ENCODE data around the gene KSR2.
"Not testable (repeated sequence)": the region's sequence is repeated elsewhere in the genome, so short reads cannot be mapped to it uniquely, and the experiment has no call there.

Gene KSR2

DNA sequence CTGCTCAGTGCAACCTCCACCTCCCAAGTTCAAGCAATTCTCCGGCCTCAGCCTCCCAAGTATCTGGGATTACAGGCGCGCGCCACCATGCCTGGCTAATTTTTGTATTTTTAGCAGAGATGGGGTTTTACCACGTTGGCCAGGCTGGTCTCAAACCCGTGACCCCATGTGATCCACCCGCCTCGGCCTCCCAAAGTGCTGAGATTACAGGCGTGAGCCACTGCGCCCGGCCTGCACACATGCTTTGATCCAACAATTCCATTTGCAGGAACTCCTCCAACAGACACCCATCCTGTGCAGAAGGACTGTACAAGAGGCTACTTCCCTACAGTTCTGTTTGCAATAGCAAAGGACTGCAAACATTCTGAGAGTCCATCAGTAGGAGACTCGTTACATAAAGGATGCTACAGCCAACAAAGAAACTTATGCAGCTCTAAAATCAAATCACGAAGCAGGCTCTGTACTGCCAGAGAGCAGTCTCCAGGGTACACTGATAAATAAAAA lies 108.0 kb downstream of the KSR2 start:
- not testable (repeated sequence) for DNase-seq (ENCODE audit: extremely low read depth in 1 of 2, low read depth in 1 of 2)

DNA sequence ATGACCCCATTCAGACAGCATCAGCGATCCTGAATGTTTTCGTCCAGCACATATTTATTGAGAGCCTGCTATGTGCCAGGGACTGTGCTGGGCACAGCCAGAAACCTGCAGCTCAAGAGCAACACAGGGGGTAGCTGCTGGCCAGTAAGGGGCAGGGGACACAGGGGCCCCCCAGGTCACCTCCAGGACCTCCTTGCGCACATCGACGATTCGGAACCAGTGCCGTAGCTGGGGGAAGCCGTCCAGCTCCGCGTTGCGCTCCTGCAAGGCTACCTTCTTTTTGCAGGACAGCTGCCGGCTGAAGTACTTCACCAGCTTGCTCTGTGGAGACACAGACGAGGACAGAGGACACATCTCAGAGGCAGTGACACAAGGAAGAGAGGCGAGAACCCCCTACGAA lies 108.7 kb downstream of the KSR2 start:
- no peak for DNase-seq (ENCODE audit: extremely low read depth in 1 of 2, low read depth in 1 of 2)

DNA sequence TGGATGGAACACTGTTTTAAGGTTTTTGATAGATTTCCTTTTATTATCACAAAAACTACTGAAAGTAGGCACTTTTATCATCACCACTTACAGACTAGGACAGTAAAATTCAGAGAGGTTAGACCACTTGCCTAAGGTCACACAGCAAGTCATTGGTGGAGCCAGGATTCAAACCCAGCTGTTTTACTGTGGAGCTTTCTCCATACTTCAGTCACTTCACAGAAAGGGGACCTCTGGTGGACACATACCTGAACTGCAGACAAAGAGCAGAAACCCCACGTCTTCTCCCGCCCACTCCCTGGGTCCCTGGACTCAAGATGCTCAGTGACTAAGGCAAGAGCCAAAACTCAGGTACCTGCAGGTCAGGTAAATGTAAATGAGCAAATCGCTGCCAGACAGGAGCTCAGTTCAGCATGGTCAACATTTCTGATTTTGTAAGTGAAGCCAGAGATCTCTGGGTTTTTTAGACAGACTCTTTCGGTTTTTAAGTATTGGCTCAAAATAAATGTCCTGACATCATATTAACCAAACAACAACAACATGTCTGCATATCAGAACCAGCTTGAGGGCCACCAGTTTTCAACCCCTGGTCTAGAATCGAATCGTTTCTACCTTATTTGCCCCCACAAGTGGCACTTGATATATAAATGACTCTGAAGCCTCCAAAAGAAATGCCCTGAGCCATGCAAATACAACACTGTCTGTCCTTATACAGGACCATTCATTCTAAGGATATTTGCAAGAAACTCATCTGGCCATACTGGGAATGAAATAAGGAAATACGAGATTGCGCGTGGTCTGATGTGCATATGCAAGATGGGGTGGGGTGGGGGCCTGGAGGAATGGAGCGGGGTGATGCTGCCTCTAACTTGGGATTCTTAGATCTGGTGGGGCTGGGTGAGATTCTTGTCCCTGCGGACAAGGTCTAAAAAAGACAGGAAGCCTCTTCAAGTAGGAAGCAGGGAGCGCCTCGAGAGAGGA lies 110.9 kb downstream of the KSR2 start:
- DNase-seq (ENCODE audit: extremely low read depth in 1 of 2, low read depth in 1 of 2): peak; percentile 9 to 35

DNA sequence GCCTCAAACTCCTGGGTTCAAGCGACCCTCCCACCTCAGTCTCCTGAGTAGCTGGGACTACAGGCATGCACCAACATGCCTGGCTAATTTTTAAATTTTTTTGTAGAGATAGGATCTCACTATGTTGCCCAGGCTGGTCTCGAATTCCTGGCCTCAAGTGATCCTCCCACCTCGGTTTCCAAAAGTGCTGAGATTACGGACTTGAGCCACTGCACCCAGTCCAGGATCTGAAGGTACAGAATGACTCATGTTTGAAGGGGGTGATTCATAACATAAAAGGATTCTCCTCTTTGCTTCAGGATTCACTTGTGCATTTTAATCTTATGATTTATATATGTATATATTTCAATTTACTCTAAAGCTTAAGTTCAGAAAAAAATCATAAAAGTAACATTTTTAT lies 111.7 kb downstream of the KSR2 start:
- not testable (repeated sequence) for DNase-seq (ENCODE audit: extremely low read depth in 1 of 2, low read depth in 1 of 2)

DNA sequence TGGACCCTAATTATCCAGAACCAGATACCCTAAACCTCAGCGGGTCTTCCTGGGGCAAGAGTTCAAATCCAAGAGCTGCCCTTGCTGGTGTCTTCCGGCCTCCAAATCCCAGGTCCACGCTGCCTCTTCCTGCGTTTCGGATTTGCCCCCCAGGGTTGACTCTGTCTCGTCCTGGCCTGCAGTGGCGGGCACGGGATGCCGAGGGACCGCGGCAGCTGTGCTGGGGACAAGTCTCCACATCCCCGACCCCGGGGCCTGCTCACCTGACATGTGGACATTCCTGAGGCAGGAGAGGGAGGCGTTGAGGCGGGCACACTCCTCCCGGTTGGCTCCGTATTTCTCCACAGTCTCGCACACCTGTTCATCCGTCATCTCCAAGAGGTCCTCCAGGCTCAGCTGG lies 113.6 kb downstream of the KSR2 start:
- DNase-seq (ENCODE audit: extremely low read depth in 1 of 2, low read depth in 1 of 2): no peak

DNA sequence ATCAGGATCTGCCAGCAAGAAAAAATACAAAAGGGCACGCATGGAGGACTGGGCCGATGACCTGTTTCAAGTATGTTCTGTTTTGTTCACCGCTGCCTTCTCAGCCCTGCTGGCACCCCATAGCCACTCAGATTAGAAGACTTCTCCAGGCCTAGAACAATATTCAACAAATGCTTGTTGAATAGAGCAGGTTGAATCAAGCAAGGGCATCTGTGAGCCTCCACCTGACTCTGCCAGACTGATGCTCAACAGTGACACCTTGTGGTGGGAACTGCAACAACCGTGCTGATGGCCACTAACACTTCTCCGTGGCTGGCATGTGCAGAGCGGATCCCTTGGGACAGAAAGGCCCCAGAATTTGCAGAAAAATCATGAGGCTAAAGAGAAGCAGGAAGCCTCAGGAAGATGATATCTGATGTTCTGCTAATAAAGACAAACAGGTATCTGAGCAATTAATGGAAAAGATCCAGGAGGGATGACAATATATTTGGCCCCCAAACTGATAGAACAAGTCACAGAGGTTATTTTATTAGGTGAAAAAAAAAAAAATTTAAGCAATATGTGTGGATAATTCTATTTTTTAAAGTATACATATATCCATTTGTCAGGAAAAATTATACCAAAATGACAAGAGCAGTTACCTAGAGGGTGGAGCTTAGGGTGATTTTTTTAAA lies 114.3 kb downstream of the KSR2 start:
- peak; percentile 13 to 20 for DNase-seq (ENCODE audit: extremely low read depth in 1 of 2, low read depth in 1 of 2)

DNA sequence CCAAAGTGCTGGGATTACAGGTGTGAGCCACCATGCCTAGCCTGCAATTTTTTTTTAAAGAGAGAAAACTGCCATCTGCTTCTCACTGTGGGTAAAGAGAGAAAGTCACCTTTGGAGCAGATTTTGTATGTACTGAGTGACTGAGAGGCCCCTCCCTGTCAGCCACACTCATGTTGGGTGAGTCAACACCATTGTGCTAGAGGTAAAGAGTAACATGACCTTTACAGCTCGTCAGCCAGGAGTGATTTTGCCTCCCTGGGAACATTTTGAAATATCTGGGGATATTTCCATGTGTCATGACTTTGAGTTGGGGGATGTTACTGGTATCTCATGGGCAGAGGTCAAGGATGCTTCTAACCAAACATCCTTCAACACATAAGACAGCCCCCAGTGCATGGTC lies 115.2 kb downstream of the KSR2 start:
- DNase-seq (ENCODE audit: extremely low read depth in 1 of 2, low read depth in 1 of 2): no peak

DNA sequence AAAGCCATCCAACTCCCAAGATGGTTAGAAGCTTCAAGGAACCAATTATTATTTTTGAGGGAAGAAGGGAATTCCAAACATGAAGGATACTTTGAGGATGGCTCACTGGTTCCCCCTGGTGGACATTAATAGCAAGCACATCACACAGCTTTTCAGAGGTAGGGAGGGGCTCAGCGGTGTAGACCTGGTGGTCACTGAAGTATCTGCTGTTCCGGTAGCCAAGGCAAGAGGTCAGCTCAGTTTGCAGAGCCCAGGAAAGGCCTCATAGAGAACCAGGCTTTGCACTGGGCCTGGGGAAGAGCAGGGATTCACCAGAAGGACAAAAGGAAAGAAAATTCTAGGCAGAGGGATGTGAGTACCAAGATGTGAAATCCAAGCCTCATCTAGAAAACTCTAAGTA lies 118.7 kb downstream of the KSR2 start:
- no peak for DNase-seq (ENCODE audit: extremely low read depth in 1 of 2, low read depth in 1 of 2)

DNA sequence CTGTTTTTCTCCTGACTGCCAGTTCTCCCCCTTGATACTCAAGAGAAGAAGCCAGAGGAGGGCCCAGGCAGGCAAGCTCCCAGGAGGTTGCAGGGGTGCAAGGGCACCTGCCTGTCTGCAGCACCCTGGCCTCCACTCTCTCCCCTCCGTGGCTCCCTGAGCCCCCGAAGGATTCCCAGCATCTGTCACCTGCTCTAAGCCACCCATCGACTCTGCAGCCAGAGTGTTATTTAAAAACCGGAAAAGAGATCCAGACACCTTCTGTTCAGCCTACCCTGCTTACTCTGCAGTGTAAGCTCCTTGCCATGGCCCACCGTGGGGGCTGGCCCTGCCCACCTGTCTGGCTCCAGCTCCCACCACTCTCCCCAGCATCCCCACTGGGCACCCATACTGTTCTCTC lies 121.4 kb downstream of the KSR2 start:
- no peak for DNase-seq (ENCODE audit: extremely low read depth in 1 of 2, low read depth in 1 of 2)

DNA sequence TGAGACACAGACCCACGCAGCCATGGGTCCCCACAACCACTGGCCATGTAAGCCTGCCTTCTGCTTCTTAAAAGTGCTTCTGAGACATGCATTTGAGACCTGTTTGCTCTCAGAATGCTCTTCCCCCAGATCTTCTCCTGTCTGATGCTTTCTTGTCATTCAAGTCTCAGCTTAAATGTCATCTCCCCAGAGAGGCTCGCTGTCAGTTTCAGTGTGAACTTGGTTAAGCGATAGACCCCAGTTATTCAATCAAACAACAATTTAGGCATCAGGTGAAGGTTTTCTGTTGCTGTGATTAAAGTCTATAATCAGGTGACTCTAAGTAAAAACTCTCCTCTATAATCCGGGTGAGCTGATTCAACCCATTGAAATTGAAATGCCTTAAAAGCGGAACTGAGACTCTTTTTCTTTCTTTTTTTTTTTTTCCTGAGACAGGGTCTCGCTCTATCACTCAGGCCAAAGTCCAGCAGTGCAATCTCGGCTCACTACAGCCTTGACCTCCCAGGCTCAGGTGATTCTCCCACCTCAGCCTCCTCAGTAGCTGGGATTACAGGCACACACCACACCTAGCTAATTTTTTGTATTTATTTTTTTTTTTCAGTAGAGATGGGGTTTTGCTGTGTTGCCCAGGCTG lies 123.4 kb downstream of the KSR2 start:
- DNase-seq (ENCODE audit: extremely low read depth in 1 of 2, low read depth in 1 of 2): no peak

DNA sequence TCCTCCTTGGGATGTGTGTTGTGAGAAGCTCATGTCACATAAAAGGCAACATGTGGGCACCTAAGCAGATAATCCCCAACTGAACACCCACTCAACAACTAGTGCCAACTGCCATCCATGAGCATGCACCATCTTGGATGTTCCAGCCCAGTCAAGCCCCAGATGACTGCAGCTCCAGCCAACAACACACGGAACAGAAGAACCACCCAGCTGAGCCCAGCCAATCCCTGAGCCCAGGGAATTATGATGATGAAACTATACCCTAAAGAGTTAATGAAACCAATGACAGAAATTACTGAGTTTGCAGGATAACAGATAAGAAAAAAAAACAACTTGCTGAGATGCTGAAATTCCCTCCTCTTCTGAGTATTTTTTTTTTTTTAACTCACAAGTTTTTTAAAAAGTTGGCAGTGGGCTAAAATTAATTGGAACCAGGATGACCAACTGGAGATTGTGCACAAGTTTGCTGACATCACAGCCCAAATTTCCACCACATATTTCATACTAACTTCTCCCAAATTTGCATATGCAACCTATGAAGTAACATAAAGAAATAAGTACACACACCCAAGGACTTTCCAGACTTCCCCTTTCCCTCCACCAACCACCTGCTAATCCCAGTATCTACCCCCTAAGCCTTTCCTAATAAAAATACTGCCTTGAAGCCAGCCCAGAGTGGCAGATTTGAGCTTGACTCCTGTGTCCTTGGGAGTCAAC lies 124.5 kb downstream of the KSR2 start:
- no peak for DNase-seq (ENCODE audit: extremely low read depth in 1 of 2, low read depth in 1 of 2)

DNA sequence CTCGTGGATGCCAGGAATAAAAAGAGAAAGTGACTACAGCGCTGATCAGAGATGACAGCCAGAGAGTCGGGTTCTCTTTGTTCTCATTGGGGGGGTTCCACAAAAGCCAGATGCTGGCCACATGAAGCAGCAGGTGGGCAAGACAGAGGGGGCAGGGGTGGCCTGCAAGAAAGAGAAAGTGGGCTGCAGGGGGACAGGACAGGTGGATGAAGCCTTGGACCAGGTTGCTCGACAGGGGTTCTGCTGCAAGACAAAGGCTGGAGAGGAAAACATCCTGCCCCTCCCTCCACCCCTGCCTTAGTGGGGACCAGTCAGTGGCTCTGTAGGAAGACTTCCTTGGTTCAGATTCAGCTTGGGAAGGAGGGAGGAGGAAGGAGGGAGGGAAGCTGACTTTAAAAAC lies 126.2 kb downstream of the KSR2 start:
- no peak for DNase-seq (ENCODE audit: extremely low read depth in 1 of 2, low read depth in 1 of 2)

DNA sequence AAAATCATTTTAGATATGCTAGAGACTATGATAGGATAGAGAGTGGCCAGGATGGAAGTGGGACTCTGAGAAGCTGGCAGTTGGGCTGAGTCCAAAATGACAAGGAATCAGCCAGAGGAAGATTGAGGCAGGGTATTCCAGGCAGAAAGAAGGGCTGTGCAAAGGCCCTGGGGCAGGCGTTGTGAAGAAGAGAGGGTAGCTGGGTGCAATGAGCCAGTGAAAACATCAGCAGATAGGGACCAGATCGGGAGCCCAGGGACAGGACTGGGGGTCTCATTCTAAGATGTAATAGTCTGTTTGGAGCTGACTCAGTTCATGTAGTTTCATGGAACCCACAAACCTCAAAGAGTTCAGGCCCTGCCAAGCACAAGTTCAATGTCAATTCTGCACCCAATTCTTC lies 126.6 kb downstream of the KSR2 start:
- DNase-seq (ENCODE audit: extremely low read depth in 1 of 2, low read depth in 1 of 2): no peak

DNA sequence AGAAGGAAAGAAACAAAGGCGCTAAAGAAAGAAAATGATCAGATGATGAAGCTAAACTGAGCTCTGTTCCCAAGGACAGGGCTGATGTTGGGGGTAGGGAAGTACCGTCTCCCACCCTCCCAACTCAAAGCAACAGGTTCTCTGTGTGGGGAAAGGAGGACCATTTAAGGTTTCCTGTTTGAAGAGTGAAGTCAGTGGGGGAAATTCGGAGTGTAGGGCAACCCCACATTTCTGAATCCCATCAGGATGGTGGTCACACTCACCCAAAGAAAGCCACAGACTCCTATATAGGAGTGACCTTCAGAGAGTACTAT lies 131.1 kb downstream of the KSR2 start:
- DNase-seq (ENCODE audit: extremely low read depth in 1 of 2, low read depth in 1 of 2): no peak

DNA sequence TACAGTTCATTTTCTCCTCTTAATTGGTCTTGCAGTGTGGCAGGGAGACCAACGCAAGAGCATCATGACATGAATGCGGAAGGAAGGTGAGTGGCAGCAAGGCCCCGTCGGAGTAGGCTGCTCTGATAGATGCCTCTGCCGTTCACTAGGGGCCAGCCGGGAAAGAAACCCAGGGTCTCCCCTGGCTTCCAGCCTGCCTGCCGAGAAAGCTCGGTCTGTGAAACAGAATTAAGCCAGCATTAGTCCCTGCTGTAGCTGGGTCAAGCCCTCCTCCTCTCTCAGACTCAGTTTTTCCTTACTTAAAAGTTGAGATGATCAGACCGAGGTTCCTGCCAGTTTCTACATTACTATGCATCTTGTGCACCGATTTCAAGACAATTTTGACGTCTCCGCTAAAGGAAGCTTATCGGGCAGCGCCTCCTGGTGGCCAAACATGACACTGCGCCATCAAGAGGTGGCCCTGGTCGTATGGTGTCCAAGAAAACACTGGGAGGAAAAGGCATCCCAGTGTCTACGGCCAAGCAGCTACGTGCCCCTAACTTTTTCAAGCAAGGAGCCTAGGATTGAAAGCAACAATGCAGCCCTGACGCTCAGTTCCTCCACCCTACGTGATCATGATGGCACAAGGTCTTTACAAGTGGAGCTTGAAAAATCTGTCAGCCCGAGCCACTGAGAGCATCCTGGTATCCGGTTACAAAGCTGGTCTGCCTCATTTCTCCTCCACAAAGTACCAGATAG lies 131.6 kb downstream of the KSR2 start:
- DNase-seq (ENCODE audit: extremely low read depth in 1 of 2, low read depth in 1 of 2): peak; percentile 46 to 57

DNA sequence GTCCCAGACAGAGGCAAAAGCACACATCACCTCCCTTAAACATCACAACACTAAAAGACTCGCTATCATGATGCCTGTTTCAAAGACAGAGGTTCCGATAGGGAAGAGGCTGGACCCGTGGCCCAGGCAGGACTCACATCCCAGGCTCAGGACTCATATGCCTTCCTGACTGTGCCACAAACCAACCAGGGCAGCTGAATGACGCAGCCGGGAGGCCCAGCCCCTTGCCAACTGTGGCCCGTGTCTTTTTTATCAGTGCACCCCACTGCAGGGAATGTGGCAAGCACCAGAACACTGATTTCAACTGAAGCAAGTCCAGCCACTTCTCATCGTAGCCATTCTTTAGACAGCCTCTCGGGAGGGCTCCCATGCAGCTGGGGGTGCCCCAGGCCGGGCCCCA lies 132.3 kb downstream of the KSR2 start:
- no peak for DNase-seq (ENCODE audit: extremely low read depth in 1 of 2, low read depth in 1 of 2)

DNA sequence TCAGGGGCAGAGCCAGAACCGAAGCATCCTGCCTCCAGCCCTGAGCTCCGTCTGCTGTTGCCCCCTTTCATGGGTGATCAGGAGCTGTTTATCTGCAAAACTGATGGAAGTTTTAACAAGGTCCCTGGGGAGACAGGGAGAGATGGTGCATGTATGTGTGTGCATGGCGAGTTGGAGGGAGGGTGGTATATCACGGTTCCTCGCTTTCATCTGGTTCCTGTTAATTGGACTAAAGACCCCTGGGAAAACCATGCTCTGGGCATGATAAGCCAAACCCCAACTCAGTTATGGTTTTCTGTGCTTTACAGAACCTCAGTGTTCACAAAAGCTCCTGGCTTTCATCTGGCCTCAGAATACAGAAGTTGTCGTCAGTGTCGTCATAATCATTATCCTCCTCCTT lies 133.6 kb downstream of the KSR2 start:
- DNase-seq (ENCODE audit: extremely low read depth in 1 of 2, low read depth in 1 of 2): no peak

DNA sequence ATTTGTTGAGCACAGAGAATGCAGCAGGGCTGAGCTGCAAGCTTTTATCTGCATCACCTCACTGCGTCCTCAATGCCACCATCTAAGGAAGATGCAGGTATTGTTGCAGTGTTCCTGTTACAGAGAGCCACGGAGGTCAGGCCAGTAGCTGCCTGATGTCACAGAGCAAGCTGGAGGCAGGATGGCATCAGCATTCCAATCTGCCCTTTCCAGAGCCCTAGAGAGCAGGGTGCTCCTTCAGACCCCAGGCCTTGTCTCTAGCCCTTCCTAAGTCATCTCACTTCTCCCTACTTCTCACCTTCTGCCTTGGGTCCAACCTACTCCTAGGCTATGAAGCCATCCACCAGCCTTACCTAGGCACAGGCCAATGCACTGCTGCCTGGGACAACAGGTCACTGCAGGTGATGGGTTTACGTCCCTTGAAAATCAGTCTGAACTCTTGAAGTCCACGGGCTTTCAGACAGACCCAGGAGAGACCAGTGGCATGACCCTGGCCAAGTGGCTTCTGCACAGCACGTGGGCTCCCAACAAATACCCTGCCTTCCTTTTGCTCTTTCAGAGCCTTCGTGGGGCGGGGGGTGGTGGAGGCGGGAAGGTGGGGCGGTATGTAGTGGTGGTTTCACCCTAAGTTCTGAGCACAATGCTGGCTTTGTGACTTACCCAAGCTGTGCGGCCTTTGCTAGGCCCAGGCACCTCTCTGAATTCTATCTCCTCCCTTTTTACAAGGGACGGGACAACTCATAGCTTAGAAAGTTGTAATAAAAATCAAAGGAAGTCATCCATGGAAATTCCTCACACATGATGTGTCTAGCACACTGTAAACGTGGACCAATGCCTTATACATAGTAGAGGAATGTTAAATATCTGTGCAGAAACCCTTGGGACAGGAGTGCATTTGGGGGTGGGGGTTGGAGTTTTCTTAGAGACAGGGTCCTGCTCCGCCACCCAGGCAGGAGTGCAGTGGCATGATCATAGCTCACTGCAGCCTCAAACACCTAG lies 136.0 kb downstream of the KSR2 start:
- no peak for DNase-seq (ENCODE audit: extremely low read depth in 1 of 2, low read depth in 1 of 2)

DNA sequence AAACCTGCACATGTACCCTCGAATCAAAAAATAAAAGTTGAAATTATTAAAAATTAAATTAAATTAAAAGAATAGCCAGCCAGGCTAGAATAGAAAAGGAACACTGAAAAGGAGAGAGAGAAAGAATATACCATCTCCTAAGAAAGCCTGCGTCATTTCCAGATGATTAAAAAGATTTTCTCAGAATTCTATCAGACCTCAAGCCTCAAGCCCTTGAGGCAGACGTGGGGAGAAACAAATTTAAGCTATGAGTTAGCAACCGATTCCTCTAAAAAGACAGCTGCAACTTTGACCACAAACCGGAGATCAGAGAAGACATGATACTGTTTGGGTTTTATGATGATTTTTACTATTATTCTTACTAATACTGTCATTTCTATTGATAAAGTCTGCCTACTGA lies 138.3 kb downstream of the KSR2 start:
- no peak for DNase-seq (ENCODE audit: extremely low read depth in 1 of 2, low read depth in 1 of 2)
